Measurements from ENCODE around the gene HLCS. TPM values are rescaled to one million over a fixed set of nuclear protein-coding genes. Genes with fewer than 3 reads are reported as not detected.
"Not testable (repeated sequence)": the region's sequence is repeated elsewhere in the genome, so short reads cannot be mapped to it uniquely, and the experiment has no call there.

The HLCS gene
- polyA plus RNA-seq, 1 experiment: 16.9 TPM

DNA sequence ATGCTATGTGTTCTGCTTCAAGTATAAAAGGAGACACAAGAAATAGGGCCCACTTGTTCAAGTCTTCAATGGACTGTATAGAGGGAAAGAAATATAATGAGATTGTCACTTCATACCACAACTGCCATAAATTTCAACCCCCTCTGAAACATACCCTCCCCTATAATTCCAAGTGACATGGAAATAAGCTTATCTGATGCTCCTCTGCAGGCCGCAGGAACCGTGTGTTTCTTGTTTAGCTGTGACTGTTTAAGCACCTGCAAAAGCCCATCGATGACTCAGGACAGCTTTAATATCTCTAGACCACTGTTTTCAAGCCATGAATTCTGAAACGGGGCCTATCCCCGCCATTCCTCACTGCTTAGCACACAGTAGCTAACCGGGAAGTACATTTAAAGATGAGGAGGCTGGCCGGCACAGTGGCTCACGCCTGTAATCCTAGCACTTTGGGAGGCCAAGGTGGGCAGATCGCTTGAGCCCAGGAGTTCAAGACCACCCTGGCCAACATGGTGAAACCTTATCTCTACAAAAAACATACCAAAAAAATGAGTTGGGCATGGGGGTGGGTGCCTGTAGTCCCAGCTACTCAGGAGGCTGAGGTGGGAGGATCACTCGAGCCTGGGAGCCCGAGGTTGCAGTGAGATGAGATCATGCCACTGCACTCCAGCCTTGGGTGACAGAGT, 4.2 kb downstream of the HLCS start:
- no peak overlapping the region for H3K4me3 ChIP-seq (ENCODE audit: low read depth, low read length)
- DNase-seq (ENCODE audit: low read depth): no peak
- POLR2A ChIA-PET: no interaction called here

DNA sequence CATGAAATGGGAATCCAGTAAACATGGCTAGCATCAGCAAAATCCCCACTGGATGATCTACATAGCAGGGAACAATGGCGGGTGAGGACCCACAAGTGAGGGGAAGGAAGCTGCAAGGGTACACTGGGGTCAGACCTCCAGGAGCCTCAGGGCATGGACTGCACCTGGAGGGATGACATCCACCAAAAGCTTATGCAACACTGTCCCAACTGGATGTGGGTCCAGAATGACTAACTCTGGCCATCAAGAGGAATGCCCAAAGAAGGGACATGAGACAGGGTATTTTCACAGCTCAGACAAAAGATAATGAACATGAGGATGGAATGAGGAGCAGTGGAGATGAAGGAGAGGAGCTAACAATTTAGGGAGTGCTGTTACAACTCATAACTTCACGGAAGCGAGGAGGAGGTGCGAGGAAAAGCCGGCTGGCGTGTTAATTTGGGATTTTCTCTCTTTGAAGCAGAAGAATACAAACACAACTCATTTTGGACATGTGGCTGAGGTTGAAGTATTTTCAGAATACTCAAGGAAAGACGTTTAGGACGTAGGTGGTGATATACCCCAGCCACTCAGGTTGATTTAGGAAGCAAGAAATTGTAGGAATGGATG, 5.7 kb downstream of the HLCS start:
- TF ChIP-seq, protein P1, sequence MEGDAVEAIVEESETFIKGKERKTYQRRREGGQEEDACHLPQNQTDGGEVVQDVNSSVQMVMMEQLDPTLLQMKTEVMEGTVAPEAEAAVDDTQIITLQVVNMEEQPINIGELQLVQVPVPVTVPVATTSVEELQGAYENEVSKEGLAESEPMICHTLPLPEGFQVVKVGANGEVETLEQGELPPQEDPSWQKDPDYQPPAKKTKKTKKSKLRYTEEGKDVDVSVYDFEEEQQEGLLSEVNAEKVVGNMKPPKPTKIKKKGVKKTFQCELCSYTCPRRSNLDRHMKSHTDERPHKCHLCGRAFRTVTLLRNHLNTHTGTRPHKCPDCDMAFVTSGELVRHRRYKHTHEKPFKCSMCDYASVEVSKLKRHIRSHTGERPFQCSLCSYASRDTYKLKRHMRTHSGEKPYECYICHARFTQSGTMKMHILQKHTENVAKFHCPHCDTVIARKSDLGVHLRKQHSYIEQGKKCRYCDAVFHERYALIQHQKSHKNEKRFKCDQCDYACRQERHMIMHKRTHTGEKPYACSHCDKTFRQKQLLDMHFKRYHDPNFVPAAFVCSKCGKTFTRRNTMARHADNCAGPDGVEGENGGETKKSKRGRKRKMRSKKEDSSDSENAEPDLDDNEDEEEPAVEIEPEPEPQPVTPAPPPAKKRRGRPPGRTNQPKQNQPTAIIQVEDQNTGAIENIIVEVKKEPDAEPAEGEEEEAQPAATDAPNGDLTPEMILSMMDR (IDR thresholded peaks at IDR 0.05; ENCODE audit: insufficient read depth, low read depth, low read length): no peak
- no peaks in the 10 kb centered on the region for H3K27me3 ChIP-seq (ENCODE audit: control insufficient read depth, insufficient read depth, low read length)
- H3K4me3 ChIP-seq (ENCODE audit: low read depth, low read length): no peak overlapping the region
- ChIA-PET CTCF (no interaction called here), POLR2A (no interaction called here)
- H3K36me3 ChIP-seq (ENCODE audit: control insufficient read depth, insufficient read depth, low read length): peaks cover 8% of the 10 kb centered on the region
- DNase-seq (ENCODE audit: low read depth): no peak

More for the DNA sequence above, 4.2 kb downstream of the HLCS start:
- H3K36me3 ChIP-seq (ENCODE audit: control insufficient read depth, insufficient read depth, low read length): peaks cover 5% of the 10 kb centered on the region
- no peaks in the 10 kb centered on the region for H3K27me3 ChIP-seq (ENCODE audit: control insufficient read depth, insufficient read depth, low read length)
- CTCF ChIA-PET: no interaction called here
- TF ChIP-seq, protein P1 (IDR thresholded peaks at IDR 0.05; ENCODE audit: insufficient read depth, low read depth, low read length): no peak

DNA sequence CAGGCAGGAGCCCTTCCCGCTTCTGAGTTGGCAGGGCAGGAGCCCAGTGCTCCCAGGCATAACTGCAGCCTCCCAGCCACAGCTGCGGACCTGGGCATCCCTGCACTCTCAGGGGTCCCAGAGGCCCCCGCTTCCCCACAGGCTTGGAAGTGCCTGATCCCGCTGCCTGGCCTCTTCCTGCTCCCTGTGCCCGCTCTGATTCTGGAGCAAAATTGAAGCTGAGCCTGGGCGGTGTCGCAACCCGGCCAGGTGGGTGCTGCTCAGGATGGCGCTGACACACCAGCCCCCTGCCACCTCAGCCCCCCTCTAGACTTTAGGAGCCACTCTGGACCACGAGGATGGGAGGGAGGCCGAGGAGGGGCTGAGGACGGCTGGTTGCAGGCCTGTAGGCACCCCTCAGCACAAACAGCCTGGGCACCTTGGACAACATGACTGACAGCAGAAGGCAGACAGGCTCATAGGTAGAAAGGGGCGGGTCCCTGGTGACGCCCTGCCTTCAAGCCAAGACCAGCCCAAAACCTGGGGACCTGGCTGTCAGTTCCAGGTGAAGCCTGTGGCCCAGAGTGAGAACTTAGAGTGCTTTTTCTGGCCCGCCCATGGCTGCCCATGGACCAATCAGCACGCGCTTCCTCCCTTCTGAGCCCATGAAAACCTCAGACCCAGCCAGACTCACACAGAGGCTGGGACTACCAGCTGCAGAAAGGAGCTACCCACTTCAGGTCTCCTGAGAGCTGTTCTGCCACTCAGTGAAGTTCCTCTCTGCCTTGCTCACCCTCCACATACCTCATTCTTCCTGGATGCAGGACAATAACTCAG, 7.2 kb downstream of the HLCS start:
- POLR2A ChIA-PET: no interaction called here
- no peak overlapping the region for H3K4me3 ChIP-seq (ENCODE audit: low read depth, low read length)
- TF ChIP-seq, protein P1 (IDR thresholded peaks at IDR 0.05; ENCODE audit: insufficient read depth, low read depth, low read length): no peak
- CTCF ChIA-PET: interaction anchor here (1.5 kb wide), 1 partner anchor 31 kb away, joined by 4 read pairs; no protein-coding TSS in a partner anchor
- no peak for DNase-seq (ENCODE audit: low read depth)
- H3K36me3 ChIP-seq (ENCODE audit: control insufficient read depth, insufficient read depth, low read length): peaks cover 8% of the 10 kb centered on the region
- H3K27me3 ChIP-seq (ENCODE audit: control insufficient read depth, insufficient read depth, low read length): no peaks in the 10 kb centered on the region

DNA sequence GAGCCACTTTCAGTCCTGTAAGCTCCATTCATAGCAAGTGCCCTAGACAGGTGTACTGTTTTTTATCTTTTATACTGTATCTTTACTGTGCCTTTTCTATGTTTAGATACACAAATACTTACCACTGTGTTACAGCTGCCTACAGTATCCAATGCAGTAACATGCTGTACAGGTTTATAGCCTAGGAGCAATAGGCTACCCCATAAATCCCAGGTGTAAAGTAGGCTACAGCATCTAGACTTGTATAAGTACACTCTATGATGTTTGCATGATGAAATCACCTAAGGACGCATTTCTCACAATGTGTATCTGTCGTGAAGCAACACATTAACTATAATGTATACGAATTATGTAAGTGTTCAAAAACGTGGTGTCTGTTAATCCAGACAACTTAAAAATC, 10.7 kb downstream of the HLCS start:
- DNase-seq (ENCODE audit: low read depth): no peak
- Histone ChIP-seq H3K36me3 (ENCODE audit: control insufficient read depth, insufficient read depth, low read length) (peaks cover 5% of the 10 kb centered on the region; the same call in 1 of the 2 replicates), H3K4me3 (ENCODE audit: low read depth, low read length) (no peak overlapping the region), H3K27me3 (ENCODE audit: control insufficient read depth, insufficient read depth, low read length) (no peaks in the 10 kb centered on the region)
- POLR2A ChIA-PET: no interaction called here
- TF ChIP-seq, protein P1 (IDR thresholded peaks at IDR 0.05; ENCODE audit: insufficient read depth, low read depth, low read length): no peak
- CTCF ChIA-PET: interaction anchor here (1.1 to 1.2 kb wide), 2 partner anchors 21 to 719 kb away, joined by 3 read pairs; no protein-coding TSS in a partner anchor

DNA sequence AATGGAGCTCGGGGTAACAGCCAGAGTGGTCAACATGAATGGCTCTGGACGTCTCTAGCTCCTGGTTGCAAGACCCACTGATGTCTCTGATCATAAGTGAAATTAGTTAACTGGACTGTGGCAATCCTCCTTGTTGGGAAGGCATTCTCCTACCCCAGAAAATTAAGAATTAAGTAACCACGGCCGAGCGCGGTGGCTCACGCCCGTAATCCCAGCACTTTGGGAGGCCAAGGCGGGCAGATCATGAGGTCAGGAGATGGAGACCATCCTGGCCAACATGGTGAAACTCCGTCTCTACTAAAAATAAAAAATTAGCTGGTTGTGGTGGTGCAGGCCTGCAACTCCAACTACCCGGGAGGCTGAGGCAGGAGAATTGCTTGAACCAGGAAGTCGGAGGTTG, 14.1 kb downstream of the HLCS start:
- POLR2A ChIA-PET; H3K4me3 ChIP-seq (ENCODE audit: low read depth, low read length); DNase-seq (ENCODE audit: low read depth); H3K27me3 ChIP-seq (ENCODE audit: control insufficient read depth, insufficient read depth, low read length); H3K36me3 ChIP-seq (ENCODE audit: control insufficient read depth, insufficient read depth, low read length): not testable (repeated sequence)
- CTCF ChIA-PET: interaction anchor here (1.3 kb wide), 1 partner anchor 14 kb away, joined by 6 read pairs; no protein-coding TSS in a partner anchor

Measured in BJ (cell line).